NOMO-1 treated with dmso at 0.1 percent for 144 hours (cell line): Measurements from ENCODE around the gene CDC42BPB.

Experiments
- DNase-seq: peaks from one replicate; lab custom pipeline; 2025; ENCODE audit not compliant: unreplicated experiment; lab: John Stamatoyannopoulos, UW

The CDC42BPB gene

GRCh38 chr14:102918438-102918837 is 138.9 kb downstream of the CDC42BPB start:
- DNase-seq = no peak

DNA sequence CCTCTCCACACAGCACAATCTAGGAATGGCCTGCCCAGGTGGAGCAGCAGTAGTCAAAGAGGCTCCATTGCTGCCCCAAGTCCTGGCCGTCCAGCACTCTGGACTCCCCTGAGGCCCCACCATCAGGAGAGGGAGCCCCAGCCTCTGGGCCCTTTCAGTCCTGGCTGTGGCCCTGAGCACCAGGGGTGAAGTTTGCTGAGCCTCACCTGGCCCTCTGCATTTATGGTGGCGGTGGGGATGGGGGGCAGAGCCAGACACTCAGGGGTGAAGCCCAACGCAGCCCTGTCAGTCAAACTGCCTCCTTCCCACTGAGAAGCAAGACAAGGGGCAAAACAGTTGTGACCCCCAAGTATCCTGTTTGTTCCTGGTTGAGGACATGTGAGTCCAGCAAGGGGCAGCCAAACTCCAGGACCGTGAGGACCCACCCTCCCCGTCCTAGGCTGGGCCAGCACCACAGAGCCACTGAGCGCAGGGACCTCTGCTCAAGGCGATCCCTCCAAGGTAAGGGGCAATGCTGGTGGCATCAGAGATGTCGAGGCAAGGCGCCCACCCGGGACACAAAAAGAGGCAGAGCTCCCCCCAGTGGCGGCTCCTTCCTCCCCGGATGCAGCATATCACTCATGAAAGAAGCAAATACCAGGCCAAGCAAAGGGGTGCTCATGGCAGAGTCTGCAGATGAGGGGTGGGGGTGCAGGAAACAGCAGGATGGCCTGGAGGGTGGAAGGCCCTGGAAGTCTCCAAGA is 139.7 kb downstream of the CDC42BPB start:
- no peak for DNase-seq

DNA sequence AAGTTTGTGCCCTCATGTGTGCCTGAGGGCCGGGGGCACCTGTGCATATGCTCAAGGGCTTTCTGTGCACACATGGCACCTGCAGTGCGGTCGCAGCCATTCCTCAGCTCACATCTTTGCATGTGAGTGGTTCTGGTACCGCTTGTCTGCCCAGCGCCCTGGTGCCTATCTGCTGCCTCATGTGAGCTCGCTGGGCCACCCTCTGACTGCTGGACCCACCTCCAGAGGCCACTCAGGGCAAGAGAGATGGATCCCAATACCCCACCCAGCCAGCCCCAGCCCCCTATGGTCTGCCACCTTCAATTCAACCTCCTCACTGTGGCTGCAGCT is 140.3 kb downstream of the CDC42BPB start:
- no peak for DNase-seq

- no peak for DNase-seq
Observed at GRCh38 chr14:102916347-102917055, 140.8 kb downstream of the CDC42BPB start.

DNA sequence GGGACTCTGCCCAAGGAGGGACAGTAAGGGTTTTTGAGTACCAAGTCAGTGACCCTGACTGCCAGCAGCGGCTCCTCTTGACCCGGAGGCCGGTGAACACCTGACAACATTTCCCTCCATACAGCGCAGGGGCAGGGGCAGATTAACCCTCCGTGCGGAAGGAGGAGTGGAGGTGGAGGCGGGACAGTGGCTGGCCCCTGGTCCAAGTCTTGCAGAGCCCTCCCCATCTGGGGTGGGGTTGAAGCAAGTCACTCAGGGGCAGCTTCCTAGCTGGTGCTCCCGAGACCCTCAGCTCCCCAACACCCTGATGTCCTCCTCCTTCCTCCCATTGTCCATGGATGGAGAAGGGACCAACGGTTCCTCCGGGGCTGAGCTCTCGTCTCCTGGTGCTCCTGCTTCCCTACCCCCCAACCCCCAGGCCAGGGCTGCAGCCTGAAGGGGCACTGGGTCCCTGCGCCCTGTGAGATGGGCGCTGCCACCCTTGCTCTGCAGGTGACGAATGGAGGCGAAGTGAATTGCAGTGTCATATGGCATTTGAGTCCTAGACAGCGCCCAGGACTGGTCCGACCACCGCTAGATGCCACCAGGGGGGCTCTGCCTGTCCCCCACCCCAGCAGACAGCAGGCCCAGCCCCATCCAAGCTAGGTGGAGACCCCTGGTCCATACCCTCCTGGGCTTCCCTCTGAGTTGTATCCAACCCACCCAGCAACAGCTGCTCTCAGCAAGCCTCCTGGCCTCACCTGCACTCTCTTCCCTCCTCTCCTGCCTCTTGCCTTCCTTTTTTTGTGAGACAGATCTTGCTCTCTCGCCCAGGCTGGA is 141.8 kb downstream of the CDC42BPB start:
- no peak for DNase-seq

- no peak for DNase-seq
Observed at GRCh38 chr14:102914474-102915291, 142.7 kb downstream of the CDC42BPB start.

DNA sequence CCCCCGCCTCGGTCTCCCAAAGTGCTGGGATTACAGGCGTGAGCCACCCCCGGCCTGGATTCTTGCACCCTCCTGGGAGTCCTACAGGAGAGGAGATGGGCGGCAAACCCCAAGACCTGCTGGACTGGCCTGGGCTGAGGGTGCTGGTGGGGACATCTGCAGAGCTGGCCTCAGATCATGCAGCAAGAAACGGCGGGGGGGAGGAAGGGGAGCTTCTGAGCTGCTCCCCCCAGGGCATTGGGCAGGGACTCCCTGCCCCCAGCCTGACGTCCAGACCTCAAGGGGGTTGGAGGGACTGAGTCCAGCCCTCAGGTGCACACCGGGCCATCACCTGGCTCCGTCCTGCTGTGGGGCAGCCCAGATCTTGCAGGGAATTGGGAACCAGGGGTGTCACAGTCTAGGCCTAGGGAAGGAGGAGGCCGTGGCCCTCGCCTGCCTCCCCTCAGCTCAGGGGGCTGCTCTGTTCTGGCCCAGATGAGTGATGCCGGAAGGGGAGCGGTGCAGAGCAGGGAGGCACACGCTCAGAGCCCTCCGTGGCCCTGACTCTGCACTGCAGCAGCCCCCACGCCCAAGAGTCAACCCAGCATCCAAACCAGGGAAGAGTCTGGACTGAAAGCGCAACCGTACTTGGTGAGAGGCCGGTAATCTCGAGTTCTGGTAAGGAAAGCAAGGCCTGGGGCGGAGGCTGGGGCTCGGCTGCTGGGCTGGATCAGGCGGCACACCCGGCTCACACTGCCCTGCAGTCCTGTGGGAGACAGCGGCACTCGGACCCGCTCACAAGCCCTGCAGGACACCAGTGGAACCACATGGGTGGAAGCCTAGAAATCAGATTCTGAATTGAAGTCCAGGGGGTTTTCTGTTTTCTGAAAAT is 143.8 kb downstream of the CDC42BPB start:
- DNase-seq = no peak

DNA sequence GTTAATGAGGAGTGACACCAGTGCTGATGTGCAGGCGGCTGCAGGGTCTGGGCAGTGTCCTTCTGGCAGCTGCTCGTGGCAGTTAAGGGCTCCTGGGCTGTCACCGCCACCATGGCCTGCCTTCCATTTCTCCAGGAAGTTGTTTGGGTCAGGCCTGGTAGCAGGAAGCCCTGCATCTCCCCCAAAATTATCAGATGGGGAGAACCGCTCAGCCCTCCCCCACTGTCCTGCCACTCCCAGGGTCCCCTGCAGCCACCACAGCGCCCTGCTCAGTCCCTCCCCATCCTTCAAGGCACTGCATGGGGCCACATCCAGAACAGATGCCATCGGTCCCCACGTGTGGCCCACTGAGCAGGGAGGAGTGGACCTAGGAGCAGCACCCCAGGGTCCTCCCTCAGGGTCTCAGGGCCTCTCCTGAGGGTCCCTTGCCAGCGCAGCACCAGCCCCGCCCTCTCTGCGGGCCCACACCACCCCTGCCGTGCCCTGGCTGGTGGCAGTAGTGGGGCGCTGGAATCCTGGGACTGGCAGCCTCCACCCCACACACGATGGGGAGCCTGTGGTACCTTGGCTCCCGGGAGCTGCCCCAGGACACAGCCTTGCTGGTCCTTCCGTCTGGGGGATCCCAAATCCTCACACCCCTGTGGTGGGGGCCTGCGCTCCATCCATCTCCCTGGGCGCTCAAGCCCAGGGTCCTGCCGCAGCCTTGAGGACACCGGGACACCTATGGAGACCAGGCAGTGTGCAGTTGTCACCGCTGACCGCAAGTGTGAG is 145.2 kb downstream of the CDC42BPB start:
- no peak for DNase-seq

- no peak for DNase-seq
Observed at GRCh38 chr14:102911541-102911951, 145.8 kb downstream of the CDC42BPB start.

GRCh38 chr14:102910442-102910841 is 146.9 kb downstream of the CDC42BPB start:
- DNase-seq = no peak

GRCh38 chr14:102909911-102910310 is 147.4 kb downstream of the CDC42BPB start:
- no peak for DNase-seq

DNA sequence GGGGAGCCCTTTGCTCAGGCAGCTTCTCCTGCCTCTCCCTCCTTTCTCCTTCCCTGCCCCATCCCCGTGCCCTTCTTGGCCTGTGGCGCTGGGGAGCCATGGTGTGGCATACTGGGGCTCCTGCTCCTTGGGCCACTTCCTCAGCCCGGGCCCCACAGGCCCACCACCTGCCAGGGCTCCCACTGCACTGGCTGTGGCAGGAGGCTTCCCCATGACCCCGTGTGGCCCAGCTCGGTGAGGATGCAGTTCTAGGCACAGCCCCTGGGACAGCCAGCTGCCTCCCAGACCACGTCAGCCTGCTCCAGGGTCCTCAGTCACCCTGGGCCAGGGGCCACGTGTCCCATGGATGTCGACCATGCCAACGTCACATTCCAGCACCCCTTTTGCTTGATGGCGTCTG is 147.9 kb downstream of the CDC42BPB start:
- DNase-seq = no peak

DNA sequence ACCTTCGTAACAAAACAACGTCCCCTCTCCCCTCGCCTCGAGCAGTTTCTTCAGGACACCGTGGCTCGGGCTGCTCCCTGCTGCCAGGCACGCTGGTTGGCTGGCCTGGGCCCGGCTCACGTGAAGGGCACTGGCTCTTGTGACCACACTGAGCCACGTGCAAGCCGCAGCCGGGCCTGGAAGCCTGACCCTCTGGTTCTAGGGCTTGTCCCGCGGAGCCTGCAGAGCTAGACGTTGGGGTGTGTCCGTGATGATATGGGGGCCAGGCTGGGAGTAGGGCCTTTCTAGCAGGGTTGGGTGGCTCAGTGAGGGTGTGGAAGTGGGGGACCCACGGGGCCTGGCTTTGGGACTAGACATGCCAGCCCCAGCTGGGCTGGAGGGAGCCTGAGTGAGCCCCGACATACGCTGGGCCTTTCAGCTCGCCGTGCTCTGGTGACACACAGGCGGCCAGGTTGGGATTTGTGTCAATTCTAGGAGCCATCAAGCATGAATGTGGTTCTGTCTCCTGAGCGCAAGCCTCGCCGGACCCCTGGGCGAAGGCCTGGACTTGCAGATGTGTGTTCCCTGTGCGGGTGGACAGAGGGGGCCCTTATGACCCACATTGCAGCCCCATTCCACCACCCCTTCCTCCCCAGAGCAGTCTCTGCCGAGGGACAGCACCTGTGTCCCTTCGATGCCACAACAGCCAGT is 148.4 kb downstream of the CDC42BPB start:
- no peak for DNase-seq

DNA sequence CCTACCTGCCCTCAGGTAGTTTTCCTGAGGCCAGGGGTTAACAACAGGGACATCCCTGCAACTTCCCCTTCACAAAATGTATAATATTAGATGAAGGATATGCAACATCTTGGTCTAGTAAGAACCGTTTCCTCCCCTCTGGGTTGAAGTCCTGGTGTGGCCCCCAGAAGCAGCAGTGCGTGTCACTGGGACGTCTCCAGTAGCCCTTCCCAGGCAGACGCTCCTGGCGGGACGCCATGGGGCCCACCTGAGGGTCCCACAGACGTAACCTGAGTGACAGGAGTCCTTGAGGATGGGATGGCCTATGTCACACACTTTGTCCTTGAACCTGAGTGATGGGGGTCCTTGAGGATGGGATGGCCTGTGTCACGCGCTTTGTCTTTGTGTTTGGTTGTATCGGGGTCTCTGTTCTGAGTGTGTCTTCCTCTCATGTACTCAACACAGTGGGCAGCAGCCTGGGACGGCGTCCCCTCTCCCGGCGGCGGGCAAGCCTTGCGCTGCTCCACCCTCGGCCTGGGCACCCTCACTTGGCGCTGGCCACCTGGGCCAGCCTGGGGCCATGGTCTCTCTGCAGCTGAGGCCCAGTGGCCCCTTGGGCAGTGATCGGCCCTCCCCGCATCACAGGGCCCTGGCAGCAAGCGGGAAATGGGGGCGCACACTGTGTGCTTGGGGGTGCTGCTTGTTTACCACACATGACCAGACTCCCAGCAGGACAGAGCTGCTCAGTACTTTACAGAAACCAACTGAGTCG is 149.2 kb downstream of the CDC42BPB start:
- no peak for DNase-seq

GRCh38 chr14:102907303-102907844 is 150.0 kb downstream of the CDC42BPB start:
- no peak for DNase-seq

- DNase-seq = no peak
Observed at GRCh38 chr14:102906616-102907302, 150.6 kb downstream of the CDC42BPB start.
